ENCODE measurements around the gene ARHGEF40.

The ARHGEF40 gene

DNA sequence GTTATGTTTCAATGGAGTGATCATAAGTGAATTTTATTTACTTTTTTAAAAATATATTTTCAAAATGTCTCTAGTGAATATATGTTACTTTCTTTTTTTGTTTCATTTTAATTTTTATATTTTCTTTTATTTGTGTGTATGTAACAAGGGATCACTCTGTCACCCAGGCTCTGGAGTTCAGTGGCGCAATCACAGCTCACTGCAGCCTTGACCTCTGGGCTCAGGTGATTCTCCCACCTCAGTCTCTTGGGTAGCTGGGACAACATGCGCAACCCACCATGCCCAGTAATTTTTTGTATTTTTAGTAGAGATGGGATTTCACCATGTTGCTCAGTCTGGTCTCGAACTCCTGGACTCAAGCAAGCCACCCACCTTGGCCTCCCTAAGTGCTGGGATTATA, 48.8 kb downstream of the ARHGEF40 start:
- TF ChIP-seq EZH2 (IDR thresholded peaks at IDR 0.05; ENCODE audit: borderline replicate concordance, low read depth, low read length, severe bottlenecking) = no peak
- TF ChIP-seq, protein P1, sequence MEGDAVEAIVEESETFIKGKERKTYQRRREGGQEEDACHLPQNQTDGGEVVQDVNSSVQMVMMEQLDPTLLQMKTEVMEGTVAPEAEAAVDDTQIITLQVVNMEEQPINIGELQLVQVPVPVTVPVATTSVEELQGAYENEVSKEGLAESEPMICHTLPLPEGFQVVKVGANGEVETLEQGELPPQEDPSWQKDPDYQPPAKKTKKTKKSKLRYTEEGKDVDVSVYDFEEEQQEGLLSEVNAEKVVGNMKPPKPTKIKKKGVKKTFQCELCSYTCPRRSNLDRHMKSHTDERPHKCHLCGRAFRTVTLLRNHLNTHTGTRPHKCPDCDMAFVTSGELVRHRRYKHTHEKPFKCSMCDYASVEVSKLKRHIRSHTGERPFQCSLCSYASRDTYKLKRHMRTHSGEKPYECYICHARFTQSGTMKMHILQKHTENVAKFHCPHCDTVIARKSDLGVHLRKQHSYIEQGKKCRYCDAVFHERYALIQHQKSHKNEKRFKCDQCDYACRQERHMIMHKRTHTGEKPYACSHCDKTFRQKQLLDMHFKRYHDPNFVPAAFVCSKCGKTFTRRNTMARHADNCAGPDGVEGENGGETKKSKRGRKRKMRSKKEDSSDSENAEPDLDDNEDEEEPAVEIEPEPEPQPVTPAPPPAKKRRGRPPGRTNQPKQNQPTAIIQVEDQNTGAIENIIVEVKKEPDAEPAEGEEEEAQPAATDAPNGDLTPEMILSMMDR (IDR thresholded peaks at IDR 0.05; ENCODE audit: borderline replicate concordance, extremely low read depth, low read length, poor library complexity, severe bottlenecking) = no peak
- Histone ChIP-seq H2AFZ (ENCODE audit: low read depth, low read length) (no peak overlapping the region), H3K4me1 (ENCODE audit: insufficient read depth, low read length) (no peaks in the 10 kb centered on the region), H3K4me3 (ENCODE audit: low read depth in 1 of 2, low read length in 2 of 2) (no peak overlapping the region), H3K9me3 (ENCODE audit: insufficient read depth, low read length, severe bottlenecking) (no peaks in the 10 kb centered on the region), H3K27ac (ENCODE audit: low read length) (no peak overlapping the region), H3K36me3 (ENCODE audit: insufficient read depth, low read length) (no peaks in the 10 kb centered on the region), H3K79me2 (ENCODE audit: insufficient read depth, low read length) (no peaks in the 10 kb centered on the region), H4K20me1 (ENCODE audit: insufficient read depth, low read length) (no peaks in the 10 kb centered on the region), H3K27me3 (ENCODE audit: insufficient read depth, low read length, poor library complexity) (peaks cover 9% of the 10 kb centered on the region), H3K4me2 (ENCODE audit: insufficient read depth, low read length) (no peak overlapping the region), H3K9ac (ENCODE audit: low read depth, low read length) (no peak overlapping the region)
- ATAC-seq (ENCODE audit: insufficient read depth, low read depth) (no peak), DNase-seq (no peak)

DNA sequence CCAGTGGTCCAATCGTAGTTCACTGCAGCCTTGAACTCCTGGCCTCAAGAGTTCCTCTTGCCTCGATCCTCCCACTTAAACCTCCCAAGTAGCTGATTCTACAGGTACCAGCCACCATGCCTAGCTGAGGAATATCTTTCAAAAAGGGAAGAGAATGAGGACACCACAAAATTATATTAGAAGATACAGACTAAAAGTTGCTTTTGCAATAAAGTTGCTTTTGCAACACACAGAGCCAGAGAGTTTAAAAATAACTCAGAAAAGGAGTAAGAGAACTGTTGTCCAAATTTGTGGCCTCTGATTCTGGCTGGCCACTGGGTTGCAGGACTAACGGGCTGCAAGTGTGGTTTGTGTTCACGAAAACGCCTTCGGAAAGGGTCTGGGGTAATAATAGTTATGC, 50.6 kb downstream of the ARHGEF40 start:
- ATAC-seq (ENCODE audit: insufficient read depth, low read depth) (no peak), DNase-seq (no peak)
- Histone ChIP-seq H3K4me3 (ENCODE audit: low read depth in 1 of 2, low read length in 2 of 2) (no peak overlapping the region), H3K9ac (ENCODE audit: low read depth, low read length) (no peak overlapping the region), H3K4me1 (ENCODE audit: insufficient read depth, low read length) (no peaks in the 10 kb centered on the region), H2AFZ (ENCODE audit: low read depth, low read length) (no peak overlapping the region), H3K27me3 (ENCODE audit: insufficient read depth, low read length, poor library complexity) (peaks cover 10% of the 10 kb centered on the region), H4K20me1 (ENCODE audit: insufficient read depth, low read length) (no peaks in the 10 kb centered on the region), H3K79me2 (ENCODE audit: insufficient read depth, low read length) (no peaks in the 10 kb centered on the region), H3K36me3 (ENCODE audit: insufficient read depth, low read length) (no peaks in the 10 kb centered on the region), H3K9me3 (ENCODE audit: insufficient read depth, low read length, severe bottlenecking) (no peaks in the 10 kb centered on the region), H3K27ac (ENCODE audit: low read length) (no peak overlapping the region), H3K4me2 (ENCODE audit: insufficient read depth, low read length) (no peak overlapping the region)
- TF ChIP-seq, protein P1 (IDR thresholded peaks at IDR 0.05; ENCODE audit: borderline replicate concordance, extremely low read depth, low read length, poor library complexity, severe bottlenecking) = no peak
- no peak for TF ChIP-seq EZH2 (IDR thresholded peaks at IDR 0.05; ENCODE audit: borderline replicate concordance, low read depth, low read length, severe bottlenecking)

DNA sequence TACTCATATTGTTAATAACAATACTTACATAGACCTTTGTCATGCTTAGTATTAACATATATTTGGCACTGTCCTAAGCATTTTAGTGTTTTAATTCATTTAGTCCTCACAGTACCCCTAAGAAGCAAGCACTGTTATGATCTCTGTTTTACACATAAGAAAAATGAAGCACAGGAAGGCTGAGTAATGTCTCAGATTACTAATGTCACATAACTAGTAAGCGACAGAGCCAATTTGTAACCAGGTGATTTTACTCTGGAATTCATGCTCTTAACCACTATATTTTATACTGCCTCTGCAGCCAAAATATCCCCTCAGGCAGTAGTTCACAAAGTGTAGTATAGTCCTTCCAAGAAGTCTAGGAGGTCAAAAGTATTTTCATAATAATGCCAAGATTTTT, 51.0 kb downstream of the ARHGEF40 start:
- H3K79me2 ChIP-seq (ENCODE audit: insufficient read depth, low read length) = no peaks in the 10 kb centered on the region
- DNase-seq (no peak), ATAC-seq (ENCODE audit: insufficient read depth, low read depth) (no peak)

More for the DNA sequence above, 51.0 kb downstream of the ARHGEF40 start:
- Histone ChIP-seq H3K36me3 (ENCODE audit: insufficient read depth, low read length) (no peaks in the 10 kb centered on the region), H3K4me1 (ENCODE audit: insufficient read depth, low read length) (no peaks in the 10 kb centered on the region), H3K9ac (ENCODE audit: low read depth, low read length) (no peak overlapping the region), H3K4me3 (ENCODE audit: low read depth in 1 of 2, low read length in 2 of 2) (no peak overlapping the region), H3K9me3 (ENCODE audit: insufficient read depth, low read length, severe bottlenecking) (no peaks in the 10 kb centered on the region), H3K4me2 (ENCODE audit: insufficient read depth, low read length) (no peak overlapping the region), H4K20me1 (ENCODE audit: insufficient read depth, low read length) (no peaks in the 10 kb centered on the region), H2AFZ (ENCODE audit: low read depth, low read length) (no peak overlapping the region), H3K27ac (ENCODE audit: low read length) (no peak overlapping the region), H3K27me3 (ENCODE audit: insufficient read depth, low read length, poor library complexity) (peaks cover 14% of the 10 kb centered on the region)
- no peak for TF ChIP-seq EZH2 (IDR thresholded peaks at IDR 0.05; ENCODE audit: borderline replicate concordance, low read depth, low read length, severe bottlenecking)
- TF ChIP-seq, protein P1 (IDR thresholded peaks at IDR 0.05; ENCODE audit: borderline replicate concordance, extremely low read depth, low read length, poor library complexity, severe bottlenecking) = no peak
